ENCODE data around the gene SLC17A9.

SLC17A9 gene

DNA sequence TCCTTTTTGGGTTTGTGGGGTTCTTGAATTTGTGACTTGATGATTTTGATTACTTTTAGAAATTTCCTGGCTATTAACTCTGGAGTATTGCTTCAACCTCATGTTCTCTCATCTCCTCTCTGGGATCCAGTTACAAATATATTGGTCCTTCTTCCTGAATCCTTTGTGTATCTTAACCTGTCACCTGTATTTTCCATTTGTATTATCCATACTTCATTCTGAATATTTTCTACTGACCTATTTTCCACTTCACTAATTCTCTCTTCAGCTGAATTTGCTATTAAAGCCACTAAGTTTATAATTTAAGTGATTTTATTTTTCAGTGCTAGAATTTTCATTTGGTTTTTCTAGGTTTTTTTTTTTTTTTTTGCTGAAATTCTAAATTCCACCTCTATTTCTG lies 60.7 kb downstream of the SLC17A9 start:
- DNase-seq (ENCODE audit: extremely low spot score, insufficient read length, low read depth) (no peak), FAIRE-seq (no peak)

DNA sequence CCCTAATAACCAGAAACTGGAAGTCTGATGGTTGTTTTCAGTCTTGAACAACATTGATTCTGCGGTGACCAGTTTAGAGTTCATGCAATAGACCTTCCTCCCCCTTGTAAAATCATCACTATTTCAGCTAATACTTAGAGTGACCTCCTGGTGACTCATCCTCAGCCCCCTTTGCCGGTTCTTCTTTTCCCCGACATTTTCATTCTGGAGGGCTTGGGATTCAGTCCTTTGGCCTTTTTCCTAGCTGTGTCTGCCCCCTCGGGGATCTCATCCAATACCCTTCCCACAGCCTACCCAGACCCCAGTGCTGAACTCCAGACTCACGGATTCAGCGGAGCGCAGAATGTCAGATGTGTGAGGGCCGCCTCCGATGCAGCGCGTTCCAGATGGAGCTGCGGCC lies 61.8 kb downstream of the SLC17A9 start:
- FAIRE-seq, result no peak
- no peak for DNase-seq (ENCODE audit: extremely low spot score, insufficient read length, low read depth)

DNA sequence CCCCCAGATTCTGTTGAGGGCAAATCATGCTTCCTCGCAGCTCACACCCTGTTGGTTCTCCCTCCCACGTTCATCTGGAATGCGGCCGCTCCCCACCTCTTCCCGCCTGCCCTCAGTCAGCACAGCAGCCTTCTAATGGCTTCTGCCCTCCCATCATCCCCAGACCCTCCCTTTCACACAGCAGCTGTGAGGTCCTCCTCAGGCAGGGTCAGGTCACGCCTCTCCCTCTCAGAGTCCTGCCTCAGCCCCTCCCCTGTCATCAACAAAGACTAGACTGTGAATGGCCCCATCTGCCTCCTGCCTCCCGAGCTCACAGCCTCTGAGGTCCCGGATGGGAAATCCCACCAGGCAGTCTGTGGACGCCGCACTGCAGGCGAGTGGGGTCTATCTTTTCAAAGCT lies 62.2 kb downstream of the SLC17A9 start:
- FAIRE-seq, result peak; percentile 35
- no peak for DNase-seq (ENCODE audit: extremely low spot score, insufficient read length, low read depth)

DNA sequence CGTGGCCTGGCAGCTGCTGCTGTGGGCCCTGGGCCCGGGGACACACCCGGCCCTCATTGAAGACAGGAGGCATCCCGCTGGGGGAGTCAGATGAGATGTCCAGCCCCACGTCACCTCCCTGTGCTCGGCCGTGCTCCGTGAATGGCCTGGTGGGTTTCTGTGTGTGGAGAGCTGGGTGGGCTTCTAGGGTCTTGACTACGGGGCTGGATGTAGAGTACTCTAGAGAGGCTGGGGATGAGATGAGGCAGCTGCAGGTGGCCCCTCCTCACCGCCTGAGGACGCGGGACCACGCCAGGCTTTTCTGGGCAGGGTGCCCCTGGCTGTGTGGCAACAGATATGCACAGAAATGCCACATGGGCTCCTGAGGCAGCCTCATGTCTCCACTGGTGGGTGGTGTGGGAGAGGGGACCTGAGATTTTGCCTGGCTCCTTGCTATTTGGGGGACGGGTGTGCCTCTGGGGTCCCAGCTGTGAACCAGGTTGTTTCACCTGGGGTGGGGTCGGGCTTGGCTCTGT lies 62.7 kb downstream of the SLC17A9 start:
- FAIRE-seq (no peak), DNase-seq (ENCODE audit: extremely low spot score, insufficient read length, low read depth) (no peak)

DNA sequence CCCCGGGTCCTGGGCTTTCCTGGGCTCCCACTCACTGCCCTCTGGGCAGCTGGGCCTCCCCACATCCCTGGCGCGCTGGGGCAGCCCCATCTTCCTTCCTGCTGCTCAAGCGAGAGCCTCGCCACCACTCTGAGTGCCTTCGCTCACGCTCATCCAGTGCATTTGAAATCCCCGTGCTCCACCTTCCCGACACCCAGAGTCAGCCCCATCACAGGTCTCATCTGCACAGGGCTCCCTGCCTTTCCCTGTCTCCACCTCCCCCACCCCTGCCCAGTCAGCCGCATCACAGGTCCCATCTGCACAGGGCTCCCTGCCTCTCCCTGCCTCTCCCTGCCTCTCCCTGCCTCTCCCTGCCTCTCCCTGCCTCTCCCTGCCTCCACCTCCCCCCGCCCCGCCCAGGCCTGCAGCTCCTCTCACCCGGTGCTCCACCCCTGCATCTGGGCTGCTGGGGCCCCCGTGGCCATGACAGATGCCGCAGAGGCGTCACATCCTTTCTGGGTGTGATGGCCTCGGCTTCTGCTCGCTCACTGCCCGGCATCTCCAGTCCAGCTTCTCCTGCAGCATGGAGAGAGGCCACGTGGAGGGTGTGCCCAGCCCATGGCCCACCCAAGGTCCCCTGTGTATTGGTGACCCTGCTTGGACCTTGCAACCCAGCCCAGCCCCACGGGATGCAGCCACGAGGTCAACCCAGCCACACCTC lies 63.3 kb downstream of the SLC17A9 start:
- DNase-seq (ENCODE audit: extremely low spot score, insufficient read length, low read depth) (no peak), FAIRE-seq (no peak)

DNA sequence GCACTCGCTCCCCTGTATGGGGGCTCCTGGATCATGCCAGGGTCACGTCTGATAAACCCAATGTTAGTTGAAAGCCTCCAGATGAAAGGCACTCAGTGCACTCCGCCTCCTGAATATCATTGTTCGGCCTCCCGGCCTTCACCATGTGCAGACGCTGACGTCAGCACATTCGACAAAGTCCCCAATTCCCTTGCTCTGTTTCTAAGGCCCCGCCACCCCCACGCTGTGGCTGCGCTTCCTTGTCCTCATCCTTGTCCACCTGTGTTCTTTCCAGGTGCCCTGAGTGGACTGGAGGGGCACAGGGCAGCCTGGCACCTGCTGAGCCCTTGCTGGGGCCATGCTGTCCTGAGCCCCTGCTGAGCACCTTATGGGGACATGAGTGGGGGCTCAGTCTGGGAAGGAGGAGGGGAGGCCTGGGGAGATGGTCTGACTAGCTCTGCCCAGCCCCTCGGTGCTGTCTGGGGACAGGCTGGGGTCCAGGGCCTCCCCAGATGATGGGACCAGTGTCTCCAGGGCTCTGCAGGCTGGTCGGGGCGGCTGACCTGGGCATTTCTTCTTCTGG lies 64.1 kb downstream of the SLC17A9 start:
- DNase-seq (ENCODE audit: extremely low spot score, insufficient read length, low read depth), result no peak
- FAIRE-seq, result no peak

DNA sequence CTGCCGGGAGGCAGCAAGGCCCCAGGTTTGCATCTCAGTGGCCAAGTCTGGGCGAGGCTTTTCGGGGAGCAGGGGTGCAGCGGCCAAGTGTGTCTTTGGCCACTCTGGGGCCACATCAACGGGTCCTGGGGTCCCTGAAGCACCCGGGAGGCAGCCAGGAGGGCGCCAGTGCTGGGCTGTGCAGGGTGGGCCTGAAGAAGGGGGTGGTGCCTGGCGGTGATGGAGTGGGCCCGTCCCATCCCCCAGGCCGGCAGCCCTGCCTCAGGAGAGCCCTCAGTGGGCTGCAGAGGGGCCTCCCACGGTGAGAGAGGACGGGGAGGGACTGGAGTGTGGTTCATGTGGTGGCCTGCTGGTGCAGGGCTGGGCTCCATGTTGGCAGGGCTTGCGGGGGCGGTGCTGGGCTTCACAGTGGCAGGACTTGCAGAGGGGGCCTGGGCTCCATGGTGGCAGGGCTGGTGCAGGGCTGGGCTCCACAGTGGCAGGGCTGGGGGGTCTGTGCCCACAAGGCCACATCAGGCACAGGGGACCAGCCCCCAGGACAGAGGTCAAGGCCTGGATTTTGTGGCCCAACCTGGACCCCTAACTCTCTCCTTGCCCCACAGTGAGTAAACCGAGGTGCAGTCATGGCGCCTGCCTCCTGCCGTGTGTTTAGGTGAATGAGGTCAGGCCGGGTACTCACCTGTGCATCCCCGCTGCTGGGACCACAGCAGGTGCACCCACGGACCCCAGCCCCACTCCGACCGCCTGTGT lies 64.7 kb downstream of the SLC17A9 start:
- DNase-seq (ENCODE audit: extremely low spot score, insufficient read length, low read depth) (no peak), FAIRE-seq (no peak)

DNA sequence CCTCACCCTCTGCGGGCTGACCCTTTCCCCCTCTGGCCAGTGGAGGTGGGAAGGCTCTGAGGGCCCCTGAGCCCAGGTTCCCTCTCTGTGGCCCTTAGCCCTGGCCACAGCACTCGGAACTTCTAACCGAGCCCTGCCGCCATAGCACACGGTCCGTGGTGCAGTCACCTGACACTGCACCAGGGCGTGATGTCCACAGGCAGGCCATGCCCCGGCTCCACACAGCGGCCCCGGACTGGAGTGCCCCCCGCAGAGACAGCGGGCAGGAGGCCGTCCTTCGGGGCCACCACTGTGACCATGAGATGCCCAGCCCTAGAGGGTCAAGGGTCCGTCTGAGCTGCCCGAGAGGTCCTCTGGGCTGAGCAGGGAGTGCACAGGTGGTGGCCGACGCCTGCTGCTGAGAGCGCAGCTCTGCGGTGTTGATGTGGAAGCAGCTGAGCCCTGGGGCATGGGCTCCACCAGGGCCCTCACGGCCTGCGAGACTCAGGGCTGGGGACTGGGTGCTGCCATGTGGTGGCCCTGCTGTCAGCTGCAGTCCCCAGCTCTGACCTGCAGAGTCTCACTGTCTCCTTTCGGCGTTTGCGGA lies 65.4 kb downstream of the SLC17A9 start:
- FAIRE-seq (no peak), DNase-seq (ENCODE audit: extremely low spot score, insufficient read length, low read depth) (no peak)
